Astrocyte (in vitro differentiated cells and primary cell): ENCODE results near the gene SLC6A5. TPM values are rescaled to one million over a fixed set of nuclear protein-coding genes. Genes with fewer than 3 reads are reported as not detected.

Source experiments
- DNase-seq: peaks from one replicate; pipeline ENCODE4 v3.0.0-alpha.2; 2010; ENCODE audit warnings: low read depth
- FAIRE-seq: peaks from 2 replicates; lab custom pipeline; 2011; peaks lifted over from hg19 to GRCh38; lab: Jason Lieb, UNC
- H2AFZ ChIP-seq: 2 replicates; pipeline ENCODE4 v1.6.0; 2012; ENCODE audit warnings: low read depth, low read length, inconsistent platforms
- H3K27ac ChIP-seq: 2 replicates; pipeline ENCODE4 v1.5.1; 2011; ENCODE audit warnings: low read depth, low read length, inconsistent platforms
- H3K27me3 ChIP-seq: 2 replicates; pipeline ENCODE4 v1.6.0; 2011; ENCODE audit warnings: low read length, inconsistent platforms; ENCODE audit not compliant: insufficient read depth
- H3K36me3 ChIP-seq: 2 replicates; pipeline ENCODE4 v1.5.1; 2011; ENCODE audit warnings: low read length, inconsistent platforms; ENCODE audit not compliant: insufficient read depth
- H3K4me1 ChIP-seq: 2 replicates; pipeline ENCODE4 v1.5.1; 2011; ENCODE audit warnings: low read length, inconsistent platforms; ENCODE audit not compliant: insufficient read depth
- H3K4me2 ChIP-seq: 2 replicates; pipeline ENCODE4 v1.6.0; 2012; ENCODE audit warnings: low read length, inconsistent platforms
- H3K4me3 ChIP-seq: 2 replicates; pipeline ENCODE4 v1.5.1; 2011; ENCODE audit warnings: low read depth, mild to moderate bottlenecking, low read length, inconsistent platforms; ENCODE audit not compliant: insufficient read depth
- H3K79me2 ChIP-seq: 2 replicates; pipeline ENCODE4 v1.6.0; 2012; ENCODE audit warnings: mild to moderate bottlenecking, low read length, inconsistent platforms; ENCODE audit not compliant: insufficient read depth
- H3K9ac ChIP-seq: 2 replicates; pipeline ENCODE4 v1.6.0; 2012; ENCODE audit warnings: mild to moderate bottlenecking, low read length, inconsistent platforms
- H3K9me3 ChIP-seq: 2 replicates; pipeline ENCODE4 v1.5.1; 2012; ENCODE audit warnings: low read depth, mild to moderate bottlenecking, low read length, inconsistent platforms; ENCODE audit not compliant: insufficient read depth
- H4K20me1 ChIP-seq: 2 replicates; pipeline ENCODE4 v1.6.0; 2012; ENCODE audit warnings: low read length, inconsistent platforms; ENCODE audit not compliant: insufficient read depth
- H3K27ac Mint-ChIP-seq: one replicate; pipeline ENCODE4 v1.8.0; 2021; ENCODE audit warnings: mild to moderate bottlenecking, mixed read lengths; ENCODE audit not compliant: unreplicated experiment
- H3K27me3 Mint-ChIP-seq: one replicate; pipeline ENCODE4 v1.8.0; 2021; ENCODE audit warnings: low read depth, mixed read lengths; ENCODE audit not compliant: unreplicated experiment
- H3K36me3 Mint-ChIP-seq: one replicate; pipeline ENCODE4 v1.8.0; 2021; ENCODE audit warnings: low read depth, mixed read lengths; ENCODE audit not compliant: unreplicated experiment
- H3K4me1 Mint-ChIP-seq: one replicate; pipeline ENCODE4 v1.8.0; 2021; ENCODE audit warnings: low read depth, mixed read lengths; ENCODE audit not compliant: unreplicated experiment
- H3K4me3 Mint-ChIP-seq: one replicate; pipeline ENCODE4 v1.8.0; 2021; ENCODE audit warnings: mild to moderate bottlenecking, moderate library complexity, mixed read lengths; ENCODE audit not compliant: unreplicated experiment
- H3K9me3 Mint-ChIP-seq: one replicate; pipeline ENCODE4 v1.8.0; 2021; ENCODE audit warnings: mild to moderate bottlenecking, mixed read lengths; ENCODE audit not compliant: unreplicated experiment
- CTCF ChIP-seq: IDR thresholded peaks from 2 replicates; pipeline ENCODE4 v1.5.1; 2011; ENCODE audit warnings: low read depth, mild to moderate bottlenecking, inconsistent platforms, low read length, moderate library complexity; ENCODE audit not compliant: insufficient read depth
- EZH2 ChIP-seq: IDR thresholded peaks from 2 replicates; pipeline ENCODE4 v1.6.1; 2012; ENCODE audit warnings: mild to moderate bottlenecking, low read length, inconsistent platforms; ENCODE audit not compliant: insufficient read depth
- total RNA-seq: library from RNA; stranded (reverse); gene quantifications from 2 replicates; pipeline ENCODE4 v1.2.1, GENCODE V29; 2021

Gene SLC6A5
- total RNA-seq, 1 donor from 2014 or later: not detected

GRCh38 chr11:20620988-20621387 lies 21.6 kb downstream of the SLC6A5 start:
- H3K4me1 ChIP-seq: no peaks in the 10 kb centered on the region
- H3K9me3 ChIP-seq: no peaks in the 10 kb centered on the region
- H3K79me2 ChIP-seq: no peaks in the 10 kb centered on the region
- H3K36me3 ChIP-seq: no peaks in the 10 kb centered on the region
- TF ChIP-seq CTCF: no peak
- TF ChIP-seq EZH2: no peak
- Mint-ChIP-seq H3K4me3 (no peak overlapping the region), H3K9me3 (peaks cover 3% of the 10 kb centered on the region), H3K4me1 (no peaks in the 10 kb centered on the region), H3K36me3 (no peaks in the 10 kb centered on the region), H3K27me3 (peaks cover 37% of the 10 kb centered on the region), H3K27ac (no peak overlapping the region)
- no peak overlapping the region for H2AFZ ChIP-seq
- no peak overlapping the region for H3K4me2 ChIP-seq
- H3K27me3 ChIP-seq: no peaks in the 10 kb centered on the region
- FAIRE-seq: no peak
- H3K4me3 ChIP-seq: no peak overlapping the region
- no peak overlapping the region for H3K9ac ChIP-seq
- no peak overlapping the region for H3K27ac ChIP-seq
- H4K20me1 ChIP-seq: no peaks in the 10 kb centered on the region
- no peak for DNase-seq

GRCh38 chr11:20621679-20622078 lies 22.3 kb downstream of the SLC6A5 start:
- Mint-ChIP-seq H3K4me3 (no peak overlapping the region), H3K27ac (no peak overlapping the region), H3K27me3 (peaks cover 39% of the 10 kb centered on the region), H3K4me1 (no peaks in the 10 kb centered on the region), H3K9me3 (peaks cover 3% of the 10 kb centered on the region), H3K36me3 (no peaks in the 10 kb centered on the region)
- no peak for TF ChIP-seq CTCF
- TF ChIP-seq EZH2: no peak
- Histone ChIP-seq H3K79me2 (no peaks in the 10 kb centered on the region), H2AFZ (no peak overlapping the region), H3K4me3 (no peak overlapping the region), H3K4me1 (no peaks in the 10 kb centered on the region), H3K4me2 (no peak overlapping the region), H4K20me1 (no peaks in the 10 kb centered on the region), H3K9ac (no peak overlapping the region), H3K36me3 (no peaks in the 10 kb centered on the region), H3K9me3 (no peaks in the 10 kb centered on the region), H3K27me3 (no peaks in the 10 kb centered on the region), H3K27ac (no peak overlapping the region)
- DNase-seq (no peak), FAIRE-seq (no peak)

GRCh38 chr11:20623252-20623651 lies 23.8 kb downstream of the SLC6A5 start:
- TF ChIP-seq CTCF: no peak
- TF ChIP-seq EZH2: no peak
- H3K4me2 ChIP-seq: no peak overlapping the region
- no peak overlapping the region for H3K4me3 Mint-ChIP-seq
- H3K9me3 Mint-ChIP-seq: peaks cover 3% of the 10 kb centered on the region
- H3K4me1 Mint-ChIP-seq: no peaks in the 10 kb centered on the region
- DNase-seq: no peak
- H3K4me3 ChIP-seq: no peak overlapping the region
- H3K9ac ChIP-seq: no peak overlapping the region
- H3K9me3 ChIP-seq: no peaks in the 10 kb centered on the region
- peaks cover 28% of the 10 kb centered on the region for H3K27me3 Mint-ChIP-seq
- FAIRE-seq: no peak
- H3K27me3 ChIP-seq: no peaks in the 10 kb centered on the region
- H3K27ac ChIP-seq: no peak overlapping the region
- no peak overlapping the region for H3K27ac Mint-ChIP-seq
- H3K36me3 Mint-ChIP-seq: no peaks in the 10 kb centered on the region
- H2AFZ ChIP-seq: no peak overlapping the region
- no peaks in the 10 kb centered on the region for H3K36me3 ChIP-seq
- no peaks in the 10 kb centered on the region for H3K79me2 ChIP-seq
- H3K4me1 ChIP-seq: no peaks in the 10 kb centered on the region
- H4K20me1 ChIP-seq: no peaks in the 10 kb centered on the region
